COLO829 (cell line): ENCODE measurements around the gene YAE1.

Experiments
- DNase-seq: peaks from one replicate; pipeline ENCODE4 v3.0.0; 2012; ENCODE audit warnings: low spot score

The YAE1 gene

DNA sequence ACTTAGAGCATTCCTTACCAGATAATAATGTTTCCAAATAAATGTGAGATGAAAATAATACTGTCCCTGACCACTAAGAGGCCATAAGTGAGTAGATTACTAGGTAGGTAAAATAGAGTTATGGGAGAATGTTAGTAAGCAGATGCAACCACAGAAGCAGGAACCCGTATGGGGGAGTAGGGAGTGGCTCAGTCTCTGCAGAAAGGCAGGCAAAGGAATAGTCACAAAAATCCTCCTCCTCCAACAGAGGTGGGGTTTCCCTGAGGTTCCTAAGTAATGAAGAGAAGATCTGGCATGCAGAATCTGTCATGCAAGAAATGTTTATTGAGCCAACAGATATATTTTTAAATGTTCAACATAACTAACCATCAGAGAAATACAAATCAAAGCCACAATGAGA, 9.0 kb upstream of the YAE1 start:
- DNase-seq = no peak

DNA sequence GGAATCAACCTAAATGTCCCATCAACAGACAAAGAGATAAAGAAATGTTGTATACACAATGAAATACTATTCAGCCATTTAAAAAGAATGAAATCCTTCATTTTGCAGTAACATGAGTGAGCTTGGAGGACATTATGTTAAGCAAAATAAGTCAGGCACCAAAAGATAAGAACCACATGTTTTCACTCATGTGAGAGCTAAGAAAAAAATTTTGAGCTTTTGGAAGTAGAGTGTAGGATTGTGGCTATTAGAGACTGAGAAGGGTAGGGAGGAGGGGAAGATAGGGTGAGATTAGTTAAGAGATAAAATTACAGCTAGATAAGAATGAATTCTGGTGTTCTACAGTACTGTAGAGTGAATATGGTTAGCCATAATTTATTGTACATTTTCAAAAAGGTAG, 8.3 kb upstream of the YAE1 start:
- DNase-seq = no peak

DNA sequence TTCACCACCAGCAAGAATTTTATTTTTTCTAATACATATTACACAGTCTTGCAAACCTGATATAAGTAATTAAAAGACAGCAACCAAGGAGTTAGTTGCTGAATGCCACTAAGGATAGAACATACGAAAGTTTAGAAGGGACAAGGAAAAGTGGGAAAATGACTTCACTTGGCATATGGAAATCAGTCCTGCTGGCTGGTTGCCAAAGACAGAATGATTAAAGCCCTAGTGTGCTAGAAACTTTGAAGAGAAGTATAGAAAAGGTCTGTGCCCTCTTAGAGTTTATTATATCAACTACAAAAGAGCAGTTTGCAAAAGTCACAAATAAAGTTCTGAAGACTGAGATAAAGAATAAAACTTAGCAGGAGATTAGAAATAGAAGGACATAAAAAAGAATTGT, 5.8 kb upstream of the YAE1 start:
- peak; percentile 25 for DNase-seq

DNA sequence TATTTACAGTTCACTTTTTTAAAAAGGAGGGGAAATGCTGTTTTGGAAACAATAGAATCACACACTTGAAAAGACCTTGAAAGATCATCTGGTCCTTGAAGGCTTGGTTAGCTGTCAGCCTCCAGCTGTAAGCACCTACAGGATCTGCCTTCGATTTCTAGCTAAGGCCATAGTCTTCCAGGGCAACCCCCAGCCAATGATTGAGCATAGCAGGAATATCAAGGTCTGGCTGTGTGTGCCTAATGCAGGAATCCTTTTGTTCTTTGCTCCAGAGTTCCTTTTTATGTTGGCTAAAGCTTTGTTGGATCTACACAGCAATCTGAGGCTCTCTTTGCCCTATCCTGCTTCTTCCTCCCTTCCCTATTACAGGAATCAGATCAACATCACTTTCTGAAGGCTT, 5.2 kb upstream of the YAE1 start:
- no peak for DNase-seq

DNA sequence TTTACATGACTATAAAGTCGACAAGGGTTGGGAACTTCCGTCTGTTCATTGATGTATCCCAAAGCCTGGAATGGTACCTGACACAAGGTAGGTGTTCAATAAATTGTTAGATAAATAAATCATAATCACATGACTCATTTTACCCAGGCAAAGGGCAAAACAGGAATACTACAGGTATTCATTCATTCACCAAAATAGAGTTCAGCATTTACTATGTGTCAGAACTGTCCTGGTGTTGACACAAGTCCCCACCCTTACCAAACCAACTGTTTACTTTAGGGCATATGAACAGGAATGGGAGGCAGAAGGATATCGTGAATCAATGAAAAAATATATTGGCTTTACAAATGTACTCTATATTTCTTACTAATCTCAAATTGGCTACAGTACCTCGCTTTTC, 666 bp upstream of the YAE1 start:
- no peak for DNase-seq

DNA sequence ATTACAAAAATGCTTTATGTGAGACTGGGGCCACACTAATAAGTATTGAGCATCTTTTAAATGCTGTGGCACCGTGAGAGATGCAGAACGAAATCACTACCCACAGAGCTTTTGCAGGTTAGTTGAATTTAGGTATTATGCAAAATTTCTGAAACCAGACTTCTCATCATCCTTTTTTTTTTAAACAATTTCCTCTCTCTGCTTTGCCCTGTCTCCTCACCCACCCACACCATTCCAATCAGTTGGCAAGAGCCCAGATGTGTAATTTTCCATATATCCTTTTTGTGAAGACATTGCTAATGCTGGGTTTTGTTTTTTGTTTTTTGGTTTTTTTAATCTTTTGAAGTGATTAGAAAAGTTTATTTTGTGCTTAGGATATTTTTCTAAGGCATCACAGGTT, 1.1 kb downstream of the YAE1 start:
- no peak for DNase-seq

DNA sequence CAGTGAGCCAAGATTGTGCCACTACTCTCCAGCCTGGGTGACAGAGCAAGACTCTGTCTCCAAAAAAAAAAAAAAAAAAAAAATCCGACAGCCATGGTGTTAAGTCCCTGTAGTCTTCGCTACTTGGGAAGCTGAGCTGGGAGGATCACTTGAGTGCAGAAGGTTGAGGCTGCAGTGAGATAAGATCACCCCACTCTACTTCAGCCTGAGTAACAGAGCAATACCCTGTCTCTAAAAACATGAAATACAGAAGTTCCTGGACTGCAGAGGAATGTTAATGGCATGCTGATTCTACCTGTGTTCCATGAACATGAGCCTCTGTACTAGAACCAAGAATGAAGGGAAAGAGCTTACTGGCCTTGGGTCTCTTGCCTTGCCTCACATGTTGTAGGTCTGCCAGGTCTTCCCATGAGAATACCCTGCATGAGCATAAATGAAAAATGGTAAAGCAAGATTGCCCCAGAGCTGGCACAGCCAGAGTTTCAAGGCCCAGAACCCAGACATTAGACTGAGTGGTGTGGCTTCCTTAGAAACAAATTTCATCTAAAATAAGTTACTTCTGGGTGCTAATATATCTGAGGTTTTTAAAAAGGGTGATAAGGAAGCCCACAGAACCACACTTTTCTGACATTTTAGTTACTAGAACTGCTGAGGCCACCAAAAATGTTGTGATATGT, 8.6 kb downstream of the YAE1 start:
- no peak for DNase-seq

DNA sequence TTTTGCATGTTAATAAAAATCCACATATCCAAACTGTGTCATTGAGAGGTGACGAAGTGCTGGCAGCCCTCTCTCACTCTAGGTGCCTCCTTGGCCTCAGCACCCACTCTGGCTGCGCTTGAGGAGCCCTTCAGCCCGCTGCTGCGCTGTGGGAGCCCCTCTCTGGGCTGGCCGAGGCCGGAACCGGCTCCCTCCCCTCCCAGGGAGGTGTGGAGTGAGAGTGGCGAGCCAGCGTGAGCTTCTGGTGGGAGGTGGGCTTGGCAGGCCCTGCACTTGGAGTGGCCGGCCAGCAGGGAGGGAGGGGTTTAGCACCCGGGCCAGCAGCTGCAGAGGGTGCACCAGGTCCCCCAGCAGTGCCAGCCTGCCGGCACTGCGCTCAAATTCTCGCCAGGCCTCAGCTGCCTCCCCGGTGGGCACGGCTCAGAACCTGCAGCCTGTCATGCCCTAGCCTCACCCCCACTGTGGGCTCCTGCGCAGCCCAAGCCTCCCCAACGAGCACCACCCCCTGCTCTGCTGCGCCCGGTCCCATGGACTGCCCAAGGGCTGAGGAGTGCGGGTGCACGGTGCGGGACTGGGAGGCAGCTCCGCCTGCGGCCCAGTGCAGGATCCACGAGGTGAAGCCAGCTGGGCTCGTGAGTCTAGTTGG, 11.1 kb downstream of the YAE1 start:
- DNase-seq = no peak

DNA sequence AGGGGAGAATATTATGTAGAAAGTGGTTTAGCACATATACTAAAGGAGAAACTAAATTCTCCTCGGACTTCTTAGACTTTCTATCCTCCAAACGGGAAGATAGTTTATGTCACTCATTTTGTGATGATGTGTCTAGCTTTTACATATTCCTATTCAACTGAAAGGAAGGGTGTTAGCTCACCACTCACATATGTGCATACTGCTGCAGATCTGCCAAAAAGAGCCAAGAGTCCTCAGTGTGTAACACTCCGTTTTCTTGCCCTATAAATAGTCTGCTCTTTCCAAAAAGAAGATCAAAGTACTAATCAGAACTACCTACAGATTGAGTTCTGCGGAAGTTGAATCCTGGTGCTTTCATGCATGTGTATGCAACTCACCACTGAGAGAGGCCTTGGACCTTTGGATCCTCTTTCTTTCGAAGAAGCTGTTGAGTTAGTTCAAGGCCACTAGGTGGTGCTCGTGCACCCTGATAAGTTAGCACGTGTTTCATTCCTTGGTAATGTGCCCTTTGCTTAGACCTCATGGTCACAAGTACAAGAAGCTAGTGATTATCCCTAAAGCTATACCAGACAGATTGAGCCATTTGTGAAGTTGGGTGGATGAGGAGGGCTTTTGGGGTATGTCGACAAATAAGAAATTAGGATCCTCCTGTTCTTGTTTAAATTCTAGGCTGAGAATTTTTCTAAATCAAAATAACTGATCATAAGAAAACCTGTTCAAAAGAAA, 14.1 kb downstream of the YAE1 start:
- peak; percentile 94 for DNase-seq

DNA sequence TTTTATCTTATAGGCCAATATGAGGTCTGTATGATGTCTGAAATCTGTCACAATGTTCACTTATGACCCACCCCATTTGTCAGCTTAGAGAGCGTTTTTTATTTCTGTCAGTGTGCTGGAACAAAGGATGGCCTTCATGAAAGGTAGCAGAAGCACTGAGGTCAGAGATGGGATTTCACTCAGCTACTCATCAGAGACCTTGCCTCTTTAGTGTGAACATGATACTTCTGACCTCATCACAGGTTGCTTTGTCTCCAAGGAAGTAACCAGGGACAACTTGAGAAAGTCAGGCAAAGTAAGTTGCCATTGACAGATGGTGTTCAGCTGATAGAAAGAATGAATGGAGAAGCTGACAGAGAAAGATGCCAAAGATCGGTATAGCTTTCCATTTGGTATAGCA, 16.3 kb downstream of the YAE1 start:
- peak; percentile 87 for DNase-seq

DNA sequence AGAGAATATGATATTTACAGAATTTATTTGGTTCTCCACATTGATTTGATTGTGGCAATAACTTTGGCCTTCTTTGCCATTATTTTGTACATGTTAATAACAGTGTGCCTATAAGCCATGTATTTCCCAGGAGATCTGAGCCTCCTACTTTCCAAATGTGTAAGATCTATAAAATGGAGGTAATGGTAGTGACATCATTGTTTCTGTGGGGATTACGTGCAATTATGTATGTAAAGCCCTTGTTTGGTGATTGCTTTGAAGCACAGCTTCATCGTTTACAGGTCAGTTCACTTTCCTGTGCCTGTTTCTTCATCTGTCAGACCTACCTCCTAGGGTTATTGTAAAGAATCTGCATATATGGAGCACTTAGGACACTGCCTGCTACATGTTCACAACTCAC, 17.3 kb downstream of the YAE1 start:
- DNase-seq = no peak

DNA sequence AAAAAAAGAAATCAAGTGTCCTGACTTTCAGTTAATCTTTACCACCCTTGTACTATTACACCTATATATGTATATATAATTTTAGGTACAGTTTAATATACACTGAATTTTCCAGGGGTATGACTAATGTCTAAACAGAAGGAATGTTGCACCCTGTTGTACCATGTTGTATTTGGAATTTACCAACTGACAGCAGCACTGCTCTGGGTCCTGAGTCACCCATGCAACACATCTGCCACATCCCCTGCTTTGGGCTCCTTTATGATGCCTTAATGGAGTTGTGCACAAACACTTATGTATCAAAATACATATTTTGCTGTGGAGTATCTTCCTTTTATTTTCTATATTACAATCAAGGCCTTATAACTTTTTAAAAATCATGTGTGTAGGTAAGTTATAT, 21.2 kb downstream of the YAE1 start:
- DNase-seq = no peak

DNA sequence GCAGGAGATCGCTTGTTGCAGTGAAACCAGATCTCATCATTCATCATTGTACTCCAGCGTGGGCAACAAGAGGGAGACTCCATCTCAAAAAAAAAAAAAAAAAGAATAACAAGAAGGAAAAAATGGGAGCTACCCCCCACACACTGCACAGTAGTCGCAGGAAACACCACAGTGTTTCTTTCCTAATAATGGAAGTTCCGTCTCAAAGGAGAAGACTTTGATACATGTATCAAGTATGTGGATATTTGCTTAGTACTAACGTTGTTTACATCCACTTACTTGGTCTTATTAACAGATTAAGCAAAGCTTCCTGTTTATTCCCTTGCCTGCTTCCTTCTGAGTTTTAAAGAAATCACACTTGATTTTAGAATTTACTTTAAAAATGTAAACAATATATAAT, 22.2 kb downstream of the YAE1 start:
- DNase-seq = no peak

DNA sequence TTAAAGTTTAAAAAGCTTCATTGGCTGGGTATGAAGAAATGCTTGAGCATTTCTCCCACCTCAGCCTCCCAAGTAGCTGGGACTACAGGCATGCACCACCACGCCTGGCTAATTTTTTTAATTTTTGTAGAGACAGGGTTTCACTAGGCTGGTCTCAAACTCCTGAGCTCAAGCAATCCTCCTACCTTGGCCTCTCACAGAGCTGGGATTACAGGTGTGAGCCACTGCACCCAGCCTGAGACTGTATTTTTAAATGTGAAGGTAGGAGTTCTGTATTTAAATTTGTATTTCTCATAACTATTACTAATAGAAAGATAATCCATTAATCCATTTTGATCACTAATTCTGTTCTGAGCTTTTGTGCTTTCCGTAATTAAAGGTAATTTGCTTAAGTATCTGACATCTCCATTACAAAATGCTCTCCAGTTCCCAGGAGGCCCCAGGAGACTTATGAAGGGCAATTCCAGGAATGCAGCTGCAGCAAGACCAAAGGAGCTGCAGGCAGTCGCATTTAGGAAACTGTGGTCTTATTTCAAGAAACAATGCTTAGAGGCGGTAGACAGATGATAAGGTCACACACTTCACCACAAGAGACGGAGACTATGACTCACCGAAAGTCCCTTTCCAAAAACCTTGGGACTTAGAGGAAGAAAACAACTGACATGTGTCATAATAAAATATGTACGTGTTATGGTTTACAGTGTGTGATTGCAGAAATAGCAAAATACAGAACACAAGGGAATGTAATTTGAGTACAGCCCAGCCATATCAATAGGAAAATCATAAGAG, 23.3 kb downstream of the YAE1 start:
- DNase-seq = peak; percentile 63

DNA sequence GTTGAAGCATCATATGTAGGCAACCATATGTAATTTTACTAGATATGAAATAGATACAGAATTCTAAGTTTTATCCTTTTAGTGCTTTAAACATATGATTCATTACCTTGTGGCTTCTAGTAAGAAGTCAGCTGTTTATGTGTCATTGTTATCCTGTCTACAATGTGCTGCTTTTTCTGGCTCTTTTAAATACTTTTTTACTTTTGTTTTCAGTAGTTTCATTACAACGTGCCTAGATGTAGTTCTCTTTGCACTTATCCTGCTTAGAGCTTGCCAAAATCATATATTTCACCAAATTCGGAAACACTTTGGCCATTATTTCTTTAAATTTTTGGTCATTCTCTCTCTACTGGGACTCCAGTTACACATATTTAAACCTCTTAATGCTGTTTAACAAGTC, 26.4 kb downstream of the YAE1 start:
- no peak for DNase-seq

DNA sequence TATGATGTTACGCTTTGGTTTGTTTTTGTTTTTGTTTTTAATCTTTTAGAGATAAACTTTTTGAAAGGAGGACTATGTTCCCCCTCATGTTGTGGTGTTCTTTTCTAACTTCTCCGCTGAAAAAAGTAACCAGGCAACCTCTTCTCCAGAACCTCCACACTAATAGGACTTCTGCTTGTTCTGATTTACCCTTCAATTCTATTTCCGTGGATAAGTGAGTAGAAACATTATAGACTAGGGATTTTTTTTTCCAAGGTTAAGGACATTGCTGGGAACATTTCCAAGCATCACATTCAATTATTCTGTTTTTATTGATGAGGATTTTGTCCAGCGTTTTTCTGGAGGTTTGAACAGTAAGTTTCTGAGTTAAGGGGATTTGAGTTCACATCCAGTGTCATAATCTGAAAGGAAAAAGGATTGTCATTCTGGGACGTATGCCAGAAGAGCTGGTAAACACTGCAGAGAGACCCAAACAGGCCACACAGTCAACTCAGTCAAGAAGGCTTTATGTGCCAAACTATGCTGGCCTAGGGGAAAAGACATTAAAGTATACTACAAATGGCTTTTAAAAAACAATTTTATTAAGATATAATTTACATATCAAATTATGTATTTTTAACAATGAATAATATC, 28.9 kb downstream of the YAE1 start:
- DNase-seq = no peak

DNA sequence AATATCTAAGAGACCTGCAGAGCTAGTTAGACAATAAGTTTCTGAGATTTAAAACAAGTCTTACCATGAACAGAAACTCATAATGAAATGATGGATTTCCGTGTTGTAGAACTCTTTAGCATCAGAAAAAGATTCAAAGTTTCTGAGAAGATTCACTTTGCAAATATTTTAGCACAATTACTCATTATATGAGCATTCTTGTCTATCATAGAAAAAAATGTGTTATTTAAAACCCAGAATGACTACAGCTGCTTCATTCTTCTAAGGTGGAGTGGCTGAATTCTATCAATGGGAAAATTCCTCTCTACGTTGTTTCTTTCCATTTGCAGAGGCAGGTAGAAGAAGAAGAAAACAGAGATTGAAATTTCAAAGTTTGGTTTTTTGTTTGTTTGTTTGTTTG, 36.1 kb downstream of the YAE1 start:
- no peak for DNase-seq

DNA sequence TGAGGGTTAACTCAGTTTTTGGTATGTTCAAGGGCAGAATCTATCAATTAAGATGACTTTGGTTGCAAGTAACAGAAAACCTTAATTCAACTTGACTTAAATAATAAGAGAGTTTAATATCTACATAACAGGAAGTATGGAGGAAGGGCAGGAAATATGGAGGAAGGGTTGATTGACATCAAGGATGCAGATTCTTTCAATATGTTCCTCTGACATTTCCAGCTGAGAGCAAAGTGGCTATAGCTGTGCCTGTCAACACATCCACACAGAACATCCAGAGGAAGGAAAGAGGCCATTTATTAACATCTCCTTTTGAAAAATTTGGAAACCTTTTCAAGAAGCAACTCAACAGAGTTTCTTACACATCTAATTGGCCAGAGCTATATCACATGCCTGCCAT, 37.7 kb downstream of the YAE1 start:
- no peak for DNase-seq

DNA sequence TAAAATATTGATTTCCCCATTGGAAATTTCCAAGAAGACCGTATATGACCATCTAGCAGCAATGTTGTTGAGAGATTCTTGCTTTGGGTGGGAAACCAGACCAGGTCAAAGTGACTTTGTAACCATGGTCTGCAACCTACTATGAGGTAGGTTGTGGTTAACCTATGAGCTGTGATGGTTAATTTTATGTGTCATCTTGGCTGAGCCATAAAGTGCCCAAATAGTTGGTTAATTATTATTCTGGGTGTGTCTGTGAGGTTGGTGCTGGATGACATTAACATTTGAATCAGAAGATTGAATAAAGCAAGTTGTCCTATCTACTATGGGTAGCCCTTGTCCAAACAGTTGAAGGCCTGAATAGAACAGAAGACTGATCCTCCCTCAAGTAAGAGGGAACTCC, 38.9 kb downstream of the YAE1 start:
- no peak for DNase-seq

DNA sequence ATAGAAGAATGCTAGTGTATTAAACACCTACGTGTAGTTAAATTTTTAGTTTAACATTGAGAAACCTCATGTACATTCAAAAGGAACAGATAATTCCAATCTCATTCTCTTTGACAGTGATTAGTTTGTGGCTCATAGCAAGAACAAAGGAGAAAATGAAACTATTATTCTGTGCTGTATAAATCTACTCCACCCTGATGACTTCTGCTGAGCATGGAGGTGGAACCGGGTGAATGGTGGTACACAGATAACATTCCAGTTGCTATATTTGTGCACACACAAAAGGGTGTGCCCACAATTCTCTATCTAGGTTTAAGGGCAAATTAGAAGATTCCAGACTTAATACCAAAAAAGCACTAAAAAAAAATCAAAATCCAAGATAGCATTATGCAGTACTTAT, 40.1 kb downstream of the YAE1 start:
- no peak for DNase-seq

DNA sequence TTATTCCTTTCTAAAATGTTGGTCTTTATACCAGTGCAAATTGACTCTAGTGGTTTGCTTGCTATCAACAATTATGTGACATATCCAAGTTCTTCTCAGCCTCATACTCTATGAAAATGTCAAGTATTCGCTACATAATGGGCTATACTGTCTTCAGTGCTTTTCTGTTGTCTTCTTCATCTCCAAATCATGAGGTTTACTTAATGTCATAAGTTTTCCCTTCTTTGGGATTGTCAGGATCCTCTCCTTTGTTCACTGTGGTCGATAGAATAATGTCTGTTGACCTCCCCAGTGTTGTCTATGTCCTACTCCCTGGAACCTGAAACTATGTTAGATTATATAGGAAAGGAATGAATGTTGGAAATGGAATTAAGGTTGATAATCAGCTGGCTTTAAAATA, 40.7 kb downstream of the YAE1 start:
- DNase-seq = no peak

DNA sequence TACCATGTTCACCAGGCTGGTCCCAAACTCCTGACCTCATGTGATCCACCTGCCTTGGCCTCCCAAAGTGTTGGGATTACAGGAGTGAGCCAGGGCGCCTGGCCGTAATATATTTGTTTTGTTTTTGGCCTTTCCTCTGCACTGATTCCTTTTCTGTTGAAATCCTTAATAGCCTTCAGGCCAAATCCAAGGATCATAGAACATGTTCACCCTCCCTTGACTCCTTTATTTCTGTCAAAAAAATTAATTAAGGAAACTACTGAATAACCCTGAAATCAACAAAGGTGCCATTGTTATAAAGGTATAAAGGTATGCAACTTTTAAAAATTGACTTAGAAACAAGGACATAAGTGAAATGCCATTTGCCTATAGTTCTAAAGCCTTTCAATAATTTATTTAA, 41.7 kb downstream of the YAE1 start:
- no peak for DNase-seq
